Thyroid gland (tissue), 4 donors: Measurements from ENCODE around the gene PSMD12. TPM values are rescaled to one million over a fixed set of nuclear protein-coding genes. Genes with fewer than 3 reads are reported as not detected.
"Not testable (repeated sequence)": the region's sequence is repeated elsewhere in the genome, so short reads cannot be mapped to it uniquely, and the experiment has no call there.

Experiments used
- DNase-seq, 2 donors: peaks; one replicate each; pipeline ENCODE4 v3.0.0-alpha.2; 2019
- H3K27ac ChIP-seq, 3 donors: fragments of 200-600 bp; sonication (generic); 1 replicate in 2 of 3; 2 replicates in 1 of 3; pipeline ENCODE4 v1.5.1; 2016 to 2019; ENCODE audit warnings: mild to moderate bottlenecking in 1 of 3, moderate library complexity in 1 of 3
- H3K27me3 ChIP-seq: fragments of 200-600 bp; sonication (generic); one replicate; pipeline ENCODE4 v1.5.1; 2019
- H3K36me3 ChIP-seq, 2 donors: fragments of 200-600 bp; sonication (generic); one replicate each; pipeline ENCODE4 v1.5.1; 2016 to 2019
- H3K4me1 ChIP-seq, 2 donors: fragments of 200-600 bp; sonication (generic); one replicate each; pipeline ENCODE4 v1.5.1; 2017 to 2019
- H3K4me3 ChIP-seq, 3 donors: fragments of 200-600 bp; sonication (generic); replicated peaks in 1 of 3; 1 replicate in 2 of 3; 2 replicates in 1 of 3; pipeline ENCODE4 v1.5.1; 2016; ENCODE audit warnings: mild to moderate bottlenecking in 1 of 3
- H3K9me3 ChIP-seq: fragments of 200-600 bp; sonication (generic); one replicate; pipeline ENCODE4 v1.5.1; 2017
- CTCF ChIP-seq, 6 experiments: fragments of 200-600 bp in 3 of 6; fragments of 450-650 bp in 3 of 6; sonication (generic) in 3 of 6; IDR thresholded peaks; one replicate each; pipeline ENCODE4 v1.5.1; 2016 to 2019; ENCODE audit warnings: antibody characterized with exemption in 6 of 6, mild to moderate bottlenecking in 2 of 6, inconsistent platforms in 1 of 6, moderate library complexity in 1 of 6
- POLR2A ChIP-seq, 2 donors: fragments of 450-650 bp; IDR thresholded peaks; one replicate each; pipeline ENCODE4 v1.6.1; 2017; ENCODE audit warnings: antibody characterized with exemption in 2 of 2, mild to moderate bottlenecking in 2 of 2, moderate library complexity in 1 of 2
- WGBS, 2 donors: methylation state at CpG; one replicate each; pipeline ENCODE4 v1.1.5; 2017; 5-methylcytosine and 5-hydroxymethylcytosine counted together
- intact Hi-C: fragments of 100-400 bp; cut with DNase I; formaldehyde crosslinking; loops from one replicate; pipeline ENCODE4 v1.15.1; 2023
- total RNA-seq, 4 donors: library from RNA; depleted of rRNA; stranded (reverse); fragments of >200 nt; gene quantifications; one replicate each; pipeline ENCODE4 v1.2.3, GENCODE V29; 2016

PSMD12 gene
- total RNA-seq, 4 donors from 2014 or later = 19.1 to 30.9 (median 23.5) TPM

GRCh38 chr17:67311575-67311974 is 54.8 kb downstream of the PSMD12 start:
- intact Hi-C loops = no loop called here
- no peaks in the 10 kb centered on the region for H3K36me3 ChIP-seq
- DNase-seq = no peak
- H3K9me3 ChIP-seq = no peaks in the 10 kb centered on the region
- no peak overlapping the region for H3K27ac ChIP-seq
- no peaks in the 10 kb centered on the region for H3K4me1 ChIP-seq
- H3K4me3 ChIP-seq = no peak overlapping the region
- TF ChIP-seq CTCF (IDR thresholded peaks at IDR 0.05) (no peak), POLR2A (IDR thresholded peaks at IDR 0.05) (no peak)
- H3K27me3 ChIP-seq = no peaks in the 10 kb centered on the region
- WGBS, 2 donors = 77 to 78% methylated on average over 4 of the region's 4 CpGs

GRCh38 chr17:67310406-67310805 is 56.0 kb downstream of the PSMD12 start:
- Histone ChIP-seq H3K9me3 (no peaks in the 10 kb centered on the region), H3K27me3 (no peaks in the 10 kb centered on the region), H3K27ac (no peak overlapping the region), H3K36me3 (no peaks in the 10 kb centered on the region), H3K4me1 (no peaks in the 10 kb centered on the region), H3K4me3 (no peak overlapping the region)
- intact Hi-C loops = no loop called here
- no peak for TF ChIP-seq CTCF (IDR thresholded peaks at IDR 0.05)
- no peak for DNase-seq
- 94 to 96% methylated on average over 10 of the region's 10 CpGs for WGBS, 2 donors

- H3K27ac ChIP-seq, H3K4me3 ChIP-seq, H3K4me1 ChIP-seq, H3K36me3 ChIP-seq, intact Hi-C loops, H3K9me3 ChIP-seq, H3K27me3 ChIP-seq: not testable (repeated sequence)
- 67 to 69% methylated on average over 10 of the region's 10 CpGs for WGBS, 2 donors
- DNase-seq = peak; percentile 23 to 63
These were observed 60.7 kb downstream of the PSMD12 start for GRCh38 chr17:67305446-67306235.

- Histone ChIP-seq H3K27me3 (no peaks in the 10 kb centered on the region), H3K4me1 (peaks cover 0 to 7% of the 10 kb centered on the region in 2 donors), H3K27ac (no peak overlapping the region), H3K36me3 (no peaks in the 10 kb centered on the region), H3K9me3 (no peaks in the 10 kb centered on the region), H3K4me3 (no peak overlapping the region)
- 84 to 85% methylated on average over 10 of the region's 10 CpGs for WGBS, 2 donors
- no peak for DNase-seq
- TF ChIP-seq CTCF (IDR thresholded peaks at IDR 0.05) (no peak), POLR2A (IDR thresholded peaks at IDR 0.05) (no peak)
- intact Hi-C loops = no loop called here
These were observed 68.9 kb downstream of the PSMD12 start for GRCh38 chr17:67297454-67297960.

- intact Hi-C loops = no loop called here
- WGBS, 2 donors = 80 to 86% methylated on average over 13 to 14 of the region's 44 CpGs
- Histone ChIP-seq H3K4me1 (peaks cover 0 to 18% of the 10 kb centered on the region in 2 donors), H3K4me3 (no peak overlapping the region), H3K36me3 (no peaks in the 10 kb centered on the region), H3K27ac (no peak overlapping the region), H3K9me3 (no peaks in the 10 kb centered on the region), H3K27me3 (no peaks in the 10 kb centered on the region)
- TF ChIP-seq CTCF (IDR thresholded peaks at IDR 0.05) (no peak), POLR2A (IDR thresholded peaks at IDR 0.05) (no peak)
- DNase-seq = peak; percentile 52 to 63
These were observed 71.8 kb downstream of the PSMD12 start for GRCh38 chr17:67294451-67295199.
